GM21717 (cell line): Measurements from ENCODE around the gene SAMD4B.

ENCODE experiments used
- ATAC-seq: cut with Tn5 transposase; IDR thresholded peaks from one replicate; pipeline ENCODE4 v1.9.1; 2021; ENCODE audit warnings: mild to moderate bottlenecking, moderate library complexity; ENCODE audit not compliant: unreplicated experiment

SAMD4B gene

DNA sequence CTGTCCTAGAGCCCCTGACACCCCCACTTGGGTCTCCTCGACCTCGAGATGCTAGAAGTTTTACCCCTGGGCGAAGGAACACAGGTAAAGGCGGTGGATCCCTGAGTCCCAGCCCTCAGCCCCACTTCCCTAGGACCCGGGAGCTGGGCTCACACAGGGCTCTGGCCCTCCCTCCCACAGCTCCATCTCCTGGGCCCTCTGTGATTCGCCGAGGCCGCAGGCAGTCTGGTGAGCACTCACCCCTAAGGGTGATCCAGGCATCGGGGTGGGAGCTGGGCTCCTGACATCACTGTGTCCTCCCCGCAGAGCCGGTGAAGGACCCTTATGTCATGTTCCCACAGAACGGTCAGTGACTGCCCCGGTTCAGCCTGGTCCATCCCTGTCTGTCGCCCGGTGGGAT, 78.5 kb downstream of the SAMD4B start:
- ATAC-seq, result no peak

DNA sequence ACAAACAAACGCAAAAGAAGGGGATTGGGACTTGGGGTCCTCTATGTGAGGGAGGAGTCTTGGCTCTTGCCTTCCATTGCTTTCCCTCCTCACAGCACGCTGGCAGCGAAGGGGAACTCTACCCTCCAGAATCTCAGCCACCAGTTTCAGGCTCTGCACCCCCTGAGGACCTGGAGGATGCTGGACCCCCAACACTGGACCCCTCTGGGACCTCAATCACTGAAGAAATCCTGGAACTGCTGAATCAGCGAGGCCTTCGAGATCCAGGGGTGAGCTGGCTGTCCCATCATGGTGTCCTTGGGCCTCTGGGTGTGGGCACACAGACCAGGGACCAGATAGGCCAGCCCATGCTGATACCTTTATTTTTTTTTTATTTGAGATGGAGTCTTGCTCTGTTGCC, 79.8 kb downstream of the SAMD4B start:
- ATAC-seq, result no peak

DNA sequence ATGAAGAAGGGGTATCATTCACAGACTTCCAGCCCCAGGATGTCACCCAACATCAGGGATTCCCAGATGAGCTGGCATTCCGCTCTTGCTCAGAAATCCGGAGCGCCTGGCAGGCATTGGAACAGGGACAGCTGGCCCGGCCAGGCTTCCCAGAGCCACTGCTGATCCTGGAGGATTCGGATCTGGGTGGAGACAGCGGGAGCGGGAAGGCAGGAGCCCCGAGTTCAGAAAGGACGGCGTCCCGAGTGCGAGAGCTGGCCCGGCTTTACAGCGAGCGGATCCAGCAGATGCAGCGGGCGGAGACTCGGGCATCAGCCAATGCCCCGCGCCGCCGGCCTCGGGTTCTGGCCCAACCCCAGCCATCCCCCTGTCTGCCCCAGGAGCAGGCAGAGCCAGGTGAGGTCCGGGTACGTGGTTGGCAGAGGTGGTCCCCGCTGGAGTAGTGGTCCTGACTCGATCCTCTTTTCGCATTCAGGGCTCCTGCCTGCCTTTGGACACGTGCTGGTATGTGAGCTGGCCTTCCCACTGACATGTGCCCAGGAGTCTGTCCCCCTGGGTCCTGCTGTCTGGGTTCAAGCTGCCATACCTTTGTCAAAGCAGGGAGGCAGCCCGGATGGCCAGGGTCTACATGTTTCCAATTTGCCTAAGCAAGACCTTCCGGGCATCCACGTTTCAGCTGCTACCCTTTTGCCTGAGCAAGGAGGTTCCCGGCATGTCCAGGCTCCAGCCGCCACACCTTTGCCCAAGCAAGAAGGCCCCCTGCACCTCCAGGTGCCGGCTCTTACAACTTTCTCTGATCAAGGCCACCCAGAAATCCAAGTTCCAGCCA, 81.3 kb downstream of the SAMD4B start:
- ATAC-seq, result no peak

DNA sequence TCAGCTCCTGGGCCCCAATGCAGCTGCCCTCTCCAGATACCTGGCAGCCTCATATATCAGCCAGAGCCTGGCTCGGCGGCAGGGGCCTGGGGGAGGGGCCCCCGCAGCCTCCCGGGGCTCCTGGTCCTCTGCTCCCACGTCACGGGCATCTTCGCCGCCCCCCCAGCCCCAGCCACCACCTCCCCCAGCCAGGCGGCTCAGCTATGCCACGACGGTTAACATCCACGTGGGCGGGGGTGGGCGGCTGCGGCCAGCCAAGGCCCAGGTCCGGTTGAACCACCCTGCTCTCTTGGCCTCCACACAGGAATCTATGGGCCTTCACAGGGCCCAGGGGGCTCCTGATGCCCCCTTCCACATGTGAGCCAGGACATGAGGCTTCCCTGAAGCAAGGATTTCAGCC, 82.7 kb downstream of the SAMD4B start:
- no peak for ATAC-seq

DNA sequence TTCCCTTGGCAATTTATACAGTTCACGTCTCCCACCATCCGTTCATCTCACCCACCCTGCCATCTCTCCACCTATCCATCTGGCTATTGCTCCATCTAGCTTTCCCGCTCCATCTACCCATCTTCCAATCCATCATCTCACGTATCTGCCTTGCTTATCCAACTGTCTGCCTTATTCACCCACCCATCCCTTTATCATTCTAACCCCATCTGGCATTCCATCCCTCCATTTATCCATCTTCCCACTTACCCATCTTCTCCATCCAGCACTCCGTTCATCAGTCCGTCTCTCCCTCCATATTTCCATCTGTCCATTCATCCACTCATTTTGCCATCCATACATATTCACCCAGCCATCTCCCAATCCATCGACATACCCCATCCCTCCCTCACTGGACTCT, 83.5 kb downstream of the SAMD4B start:
- no peak for ATAC-seq

DNA sequence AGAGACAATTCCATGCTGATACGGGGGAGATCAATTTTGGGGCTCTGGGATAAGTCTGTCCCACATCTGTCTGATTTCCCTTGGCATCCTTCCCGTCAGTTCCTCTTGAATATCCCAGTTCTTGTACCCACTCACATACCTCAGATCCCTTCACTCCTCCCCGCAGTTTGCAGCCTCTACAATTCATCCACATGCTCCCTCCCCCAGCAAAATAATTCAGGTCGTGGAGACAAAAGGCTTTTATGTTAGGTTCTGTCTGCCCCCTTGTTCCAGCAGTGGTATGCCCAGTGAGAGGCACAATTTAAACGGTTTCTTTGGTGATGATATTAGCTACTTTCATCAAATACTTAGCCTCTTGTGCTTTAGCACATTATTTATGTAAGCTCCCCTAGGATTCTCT, 83.9 kb downstream of the SAMD4B start:
- no peak for ATAC-seq

DNA sequence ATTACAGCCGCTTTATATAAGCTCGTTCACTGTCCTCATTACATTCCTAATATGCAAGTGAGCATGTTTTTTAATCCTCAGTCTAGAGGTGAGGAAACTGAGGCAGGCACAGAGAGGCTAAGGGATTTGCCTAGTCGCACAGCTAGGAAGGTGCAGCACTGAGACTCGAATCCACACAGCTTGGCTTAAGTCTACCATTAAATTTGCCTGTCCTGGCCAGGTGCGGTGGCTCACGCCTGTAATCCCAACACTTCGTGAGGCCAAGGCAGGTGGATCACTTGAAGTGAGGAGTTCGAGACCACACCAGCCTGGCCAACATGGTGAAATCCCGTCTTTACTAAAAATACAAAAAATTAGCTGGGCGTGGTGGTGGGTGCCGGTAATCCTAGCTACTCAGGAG, 85.5 kb downstream of the SAMD4B start:
- no peak for ATAC-seq

DNA sequence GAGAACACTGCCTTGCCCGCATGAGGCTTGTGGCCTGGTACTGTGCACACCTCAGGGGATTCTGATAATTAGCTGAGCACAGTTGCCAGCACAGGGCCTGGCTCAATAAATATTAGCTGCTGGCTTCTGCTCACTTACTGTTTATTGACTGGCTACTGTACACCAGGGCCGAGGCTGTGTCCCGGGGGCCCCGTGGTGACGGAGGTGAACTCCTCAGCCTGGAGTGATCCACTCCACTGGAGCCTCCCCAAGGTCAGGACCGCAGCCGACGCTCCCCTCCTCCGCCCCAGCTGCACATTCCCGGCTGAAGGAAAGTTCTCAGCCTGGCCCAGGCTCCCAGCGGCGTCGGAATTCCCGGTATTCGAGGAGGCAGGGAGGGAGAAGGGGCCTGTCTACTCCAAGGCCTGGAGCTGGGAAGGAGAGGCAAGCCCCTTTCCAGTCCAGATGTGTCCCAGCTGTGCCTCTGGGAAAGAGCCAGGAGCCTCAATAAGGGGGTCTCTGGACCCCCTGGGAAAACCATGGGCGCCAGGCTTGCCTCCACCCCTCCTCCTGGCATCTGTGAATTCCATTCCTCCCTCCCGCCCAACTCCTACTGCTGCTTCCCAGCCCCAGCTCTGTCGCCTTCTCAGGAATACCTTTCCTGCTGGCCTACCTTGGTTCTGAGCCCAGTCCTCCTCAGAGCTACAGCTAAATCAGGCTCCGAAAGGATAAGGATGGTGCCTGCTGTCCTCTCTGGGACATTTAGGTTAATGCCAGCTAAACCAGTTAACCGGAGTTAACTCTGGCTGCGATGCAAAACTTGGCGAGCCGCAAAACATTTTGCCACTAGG, 86.3 kb downstream of the SAMD4B start:
- ATAC-seq, result no peak

DNA sequence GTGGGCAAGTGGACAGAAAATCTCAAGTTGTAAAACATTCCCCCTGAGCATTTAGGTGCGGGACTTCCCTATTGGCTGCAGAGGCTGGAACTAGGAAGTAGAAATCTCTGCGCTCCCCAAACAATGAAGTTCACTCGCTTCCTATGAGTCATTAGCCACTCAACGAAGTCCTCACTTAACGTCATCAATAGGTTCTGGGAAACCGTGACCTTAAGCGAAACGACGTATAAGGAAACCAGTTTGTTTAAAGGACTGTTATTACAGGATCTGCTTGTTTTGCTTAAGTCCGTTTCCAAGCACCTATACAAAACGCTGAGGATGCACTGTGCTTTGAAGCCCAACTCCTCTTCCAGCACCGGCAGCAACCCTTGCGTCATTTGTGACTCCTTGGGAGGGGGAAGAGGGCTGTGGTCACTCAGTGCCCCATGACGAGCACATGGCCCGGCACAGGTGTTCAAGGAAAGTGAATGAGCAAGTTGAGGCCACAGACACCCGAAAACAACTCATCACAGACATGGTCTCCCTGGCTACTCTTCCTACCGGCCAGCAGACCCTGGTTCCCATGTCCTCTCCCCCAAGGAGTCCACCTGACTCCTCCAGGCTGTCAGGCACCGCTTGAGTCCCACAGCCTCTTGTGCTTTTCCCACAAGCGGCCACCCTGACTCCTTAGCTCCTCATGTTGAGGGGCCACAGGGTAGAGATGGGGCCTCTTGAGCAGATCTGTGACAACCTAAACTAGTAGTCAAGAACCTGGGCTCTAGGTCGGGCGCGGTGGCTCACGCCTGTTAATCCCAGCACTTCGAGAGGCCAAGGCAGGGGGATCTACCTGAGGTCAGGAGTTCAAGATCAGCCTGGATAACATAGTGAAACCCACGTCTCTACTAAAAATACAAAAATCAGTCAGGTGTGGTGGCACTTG, 88.7 kb downstream of the SAMD4B start:
- no peak for ATAC-seq

DNA sequence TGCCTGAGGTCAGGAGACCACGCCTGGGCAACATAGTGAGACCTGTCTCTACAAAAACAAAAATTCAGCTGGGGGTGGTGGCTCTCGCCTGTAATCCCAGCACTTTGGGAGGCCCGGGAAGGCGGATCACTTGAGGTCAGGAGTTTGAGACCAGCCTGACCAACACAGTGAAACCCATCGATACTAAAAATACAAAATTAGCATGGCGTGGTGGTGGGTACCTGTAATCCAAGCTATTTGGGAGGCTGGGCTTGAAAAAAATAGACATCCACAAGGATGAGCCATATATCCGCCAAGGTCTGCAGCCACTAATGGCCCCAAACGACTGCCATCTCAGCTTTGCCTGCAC, 90.4 kb downstream of the SAMD4B start:
- no peak for ATAC-seq

DNA sequence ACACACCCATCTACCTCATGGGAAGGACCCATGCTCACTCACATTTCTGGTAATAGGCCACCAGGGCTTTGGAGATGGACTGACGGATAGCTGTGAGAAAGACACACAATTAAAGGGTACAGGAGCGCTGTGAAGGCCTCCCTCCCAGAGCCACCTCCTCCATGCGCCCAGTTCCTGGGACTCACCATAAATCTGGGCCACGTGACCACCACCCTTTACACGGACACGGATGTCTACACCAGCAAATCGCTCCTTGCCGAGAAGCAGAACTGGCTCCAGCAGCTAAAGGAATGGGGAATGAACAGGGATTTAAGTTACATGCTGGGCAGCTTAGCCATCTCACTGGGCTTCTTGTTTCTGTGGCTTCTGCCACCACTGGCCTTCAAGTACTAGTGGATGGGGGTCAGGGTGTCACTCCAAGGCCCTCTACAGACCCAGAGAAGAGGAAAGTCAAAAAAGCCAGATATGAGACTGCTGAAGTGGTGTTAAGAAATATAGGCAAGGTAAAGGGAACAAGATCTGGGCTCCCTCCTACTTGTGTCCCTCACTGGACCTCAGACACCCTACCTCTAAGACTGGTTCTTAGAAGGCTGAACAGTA, 91.4 kb downstream of the SAMD4B start:
- no peak for ATAC-seq

DNA sequence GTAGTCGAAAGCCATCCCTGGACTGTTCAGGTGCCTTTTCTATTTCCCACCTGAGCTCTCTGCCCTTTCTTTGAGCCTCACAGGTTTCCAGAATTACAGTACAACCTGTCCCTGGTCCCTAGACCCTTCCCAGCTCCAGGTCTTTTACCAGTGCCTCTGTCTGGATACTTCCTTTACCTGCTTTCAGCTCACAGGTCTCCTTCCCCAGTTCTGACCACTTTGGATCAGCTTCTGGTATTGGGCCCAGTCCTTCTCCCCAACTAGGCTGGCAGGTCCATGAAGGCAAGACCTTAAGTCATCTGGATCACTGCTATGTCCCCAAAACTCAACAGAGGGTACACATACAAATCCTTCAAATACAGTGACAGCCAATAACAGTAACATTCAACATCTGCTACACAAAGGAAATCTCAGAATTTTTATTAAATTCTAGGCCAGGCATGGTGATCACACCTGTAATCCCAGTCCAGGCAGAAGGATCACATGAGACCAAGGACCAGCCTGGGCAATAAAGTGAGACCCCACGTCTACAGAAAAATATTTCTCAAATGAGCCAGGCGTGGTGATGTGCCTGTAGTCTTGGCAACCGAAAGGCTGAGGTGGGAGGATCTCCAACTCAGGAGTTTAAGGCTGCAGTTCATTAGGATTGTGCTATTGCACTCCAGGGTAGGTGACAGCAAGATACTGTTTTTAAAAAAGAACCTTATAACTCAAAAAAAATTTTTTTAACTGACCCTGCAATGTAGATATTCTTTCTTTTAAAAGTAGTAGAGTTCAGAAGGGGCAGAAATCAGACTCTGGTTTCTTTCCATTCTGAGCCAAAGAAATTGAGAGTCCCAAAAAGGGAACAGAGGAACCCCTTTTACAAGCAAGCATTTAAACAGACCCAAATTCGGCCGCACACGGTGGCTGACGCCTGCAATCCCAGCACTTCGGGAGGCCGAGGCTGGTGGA, 92.2 kb downstream of the SAMD4B start:
- ATAC-seq, result no peak
